EL (cell line): Measurements from ENCODE around the gene ABHD12.
A peak's percentile ranks its signal among the peaks of the same experiment; 100 is the strongest.

ENCODE experiments used
- DNase-seq: peaks from one replicate; pipeline ENCODE4 v3.0.0-alpha.2; 2016

The ABHD12 gene

DNA sequence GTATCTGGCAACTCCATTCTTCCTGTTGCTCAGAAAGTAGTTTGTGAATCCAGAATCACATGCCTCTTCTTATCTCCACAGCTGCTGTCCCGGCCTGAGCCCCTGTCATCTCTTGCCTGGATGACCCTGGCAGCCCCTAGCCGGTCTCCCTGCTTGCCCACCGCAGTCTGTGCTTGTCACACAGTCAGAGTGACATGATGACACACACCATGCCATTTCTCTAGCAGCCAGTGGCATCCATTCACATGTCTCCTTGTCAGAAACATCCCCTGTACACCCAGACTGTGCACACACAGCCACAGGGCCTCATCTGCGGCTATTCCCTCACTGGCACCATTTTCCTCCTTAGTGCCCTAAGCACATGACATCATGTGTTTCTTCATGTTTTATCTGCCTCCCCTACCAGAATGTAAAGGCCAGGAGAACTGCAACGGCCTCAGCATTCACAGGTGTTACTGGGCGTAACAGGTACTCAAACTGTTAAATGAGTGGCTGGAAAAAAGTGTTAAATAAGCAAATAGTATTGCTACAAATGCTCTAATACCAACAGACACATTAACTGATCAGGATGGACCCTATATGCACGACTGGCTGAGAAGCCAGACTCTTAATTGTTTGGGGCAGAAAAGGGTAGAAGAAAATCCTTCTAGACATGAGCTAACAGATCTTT is 9.6 kb downstream of the ABHD12 start:
- no peak for DNase-seq

DNA sequence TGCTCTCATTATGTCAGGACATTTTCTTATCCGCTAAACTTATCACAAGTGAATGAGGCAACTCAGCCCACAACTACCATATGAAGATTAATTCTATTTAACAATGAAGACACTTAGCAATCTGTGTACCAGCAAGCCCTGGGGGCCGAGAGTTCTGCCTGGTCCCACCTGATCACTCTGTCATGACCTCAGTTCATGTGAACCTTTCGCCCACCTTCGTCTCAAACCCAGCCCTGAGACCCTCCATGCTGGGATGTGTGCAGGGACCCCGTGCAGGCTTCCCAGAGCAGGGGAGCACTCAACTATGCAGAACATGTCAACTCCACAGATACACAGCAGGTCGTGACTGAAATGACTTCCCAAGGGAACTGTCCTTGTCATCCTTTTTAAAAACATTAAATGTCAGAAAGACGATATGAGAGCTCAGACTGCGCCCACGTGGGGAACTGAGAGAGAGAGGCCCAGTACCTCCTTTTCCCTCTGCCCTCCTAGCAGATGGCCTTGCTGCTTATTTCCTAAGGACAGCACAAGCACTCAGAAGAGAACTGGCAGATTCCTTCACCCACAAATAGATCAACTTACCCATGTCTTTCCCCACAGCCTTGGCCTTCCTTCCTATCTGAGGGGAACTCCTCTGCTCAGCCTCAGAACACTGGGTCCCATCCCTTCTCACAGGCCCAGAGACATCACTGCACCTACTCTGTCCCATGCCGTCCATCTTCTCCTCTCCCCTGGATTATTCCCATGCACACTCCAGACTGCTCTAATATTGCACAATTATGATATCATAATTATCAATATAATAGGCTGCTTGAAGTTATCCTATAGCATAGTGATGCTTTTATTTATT is 11.5 kb downstream of the ABHD12 start:
- no peak for DNase-seq

DNA sequence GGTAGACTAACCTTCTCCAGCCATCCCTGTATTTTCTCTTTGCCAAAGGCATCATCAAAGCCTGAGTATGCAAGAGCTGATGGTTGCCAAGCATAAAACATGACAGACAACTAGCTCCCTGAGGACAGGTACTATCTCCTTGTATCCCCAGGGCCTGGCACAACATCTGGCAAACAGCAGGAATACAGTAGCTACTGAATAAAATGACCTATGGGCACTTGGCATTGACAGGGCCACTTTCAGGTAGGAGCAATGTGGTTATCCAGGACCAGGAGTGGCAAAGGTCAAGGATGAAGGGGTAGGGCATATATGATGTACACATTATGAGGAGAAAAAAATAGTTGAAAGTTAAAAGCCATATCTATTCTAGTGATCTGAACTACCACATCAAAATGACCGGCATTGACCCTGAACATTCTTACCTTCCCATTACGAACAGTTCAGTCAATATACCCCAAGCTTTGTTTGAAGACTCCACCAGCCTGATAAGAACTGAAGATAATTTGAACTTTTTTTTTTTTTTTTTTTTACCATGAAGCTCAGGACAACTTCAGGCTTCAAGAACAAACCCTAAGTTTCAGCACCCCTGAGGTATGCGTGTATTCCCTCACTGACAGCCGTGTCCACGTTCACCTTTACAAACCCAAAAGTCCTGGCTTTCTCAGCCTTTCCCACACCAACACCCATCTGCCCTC is 12.3 kb downstream of the ABHD12 start:
- no peak for DNase-seq

DNA sequence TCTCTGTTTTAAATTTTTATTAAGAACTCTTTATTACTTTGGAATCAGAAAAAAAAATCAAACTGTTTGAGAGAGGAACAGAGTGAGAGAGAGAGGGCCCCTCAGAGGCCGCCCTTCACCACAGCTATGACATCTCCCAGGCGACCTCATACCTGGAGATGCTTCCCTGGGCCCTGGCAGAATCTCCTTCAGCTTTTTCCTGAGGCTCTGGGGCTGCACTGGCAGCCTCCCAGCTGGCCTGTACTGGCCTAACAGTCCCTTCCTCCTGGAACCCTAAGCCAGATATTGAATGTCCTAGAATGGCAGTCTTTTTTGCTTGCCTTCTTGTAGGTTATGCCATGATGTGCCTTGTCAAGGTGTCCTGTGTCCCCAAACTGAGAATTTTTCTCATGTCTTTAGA is 13.7 kb downstream of the ABHD12 start:
- no peak for DNase-seq

DNA sequence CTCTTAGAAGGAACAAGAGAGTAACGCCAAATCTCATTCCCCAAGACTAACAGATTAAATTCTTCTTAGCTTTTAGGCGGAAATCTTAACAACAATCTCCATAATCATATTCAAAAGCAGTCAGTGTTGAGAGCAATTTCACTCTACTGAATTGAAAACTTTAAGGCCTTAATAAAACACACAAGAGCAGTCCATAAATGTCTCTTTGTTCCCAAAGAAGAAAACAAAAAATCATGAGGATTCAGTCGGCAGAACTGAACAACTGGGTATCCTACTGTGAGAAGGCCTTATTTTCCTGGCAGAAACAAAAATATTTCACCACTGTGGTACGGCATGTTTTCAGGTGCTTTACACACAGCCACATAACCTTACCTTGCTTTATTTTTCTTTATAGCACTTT is 14.4 kb downstream of the ABHD12 start:
- DNase-seq = no peak

DNA sequence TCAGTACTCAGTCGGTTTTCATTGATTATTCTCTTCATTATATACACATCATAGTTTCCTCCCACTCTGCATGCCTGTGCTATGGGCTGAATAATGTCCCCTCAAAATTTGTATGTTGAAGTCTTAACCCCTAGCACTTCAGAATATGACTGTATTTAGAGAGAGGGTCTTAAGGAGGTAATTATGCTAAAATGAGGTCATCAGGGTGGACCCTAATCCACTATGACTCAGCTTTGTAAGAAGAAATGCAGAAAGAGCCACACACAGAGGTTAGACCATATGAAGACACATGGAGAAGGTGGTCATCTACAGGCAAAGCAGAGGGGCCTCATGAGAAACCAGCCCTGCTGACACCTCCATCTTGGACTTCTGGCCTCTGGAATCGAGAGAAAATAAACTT is 15.8 kb downstream of the ABHD12 start:
- no peak for DNase-seq

DNA sequence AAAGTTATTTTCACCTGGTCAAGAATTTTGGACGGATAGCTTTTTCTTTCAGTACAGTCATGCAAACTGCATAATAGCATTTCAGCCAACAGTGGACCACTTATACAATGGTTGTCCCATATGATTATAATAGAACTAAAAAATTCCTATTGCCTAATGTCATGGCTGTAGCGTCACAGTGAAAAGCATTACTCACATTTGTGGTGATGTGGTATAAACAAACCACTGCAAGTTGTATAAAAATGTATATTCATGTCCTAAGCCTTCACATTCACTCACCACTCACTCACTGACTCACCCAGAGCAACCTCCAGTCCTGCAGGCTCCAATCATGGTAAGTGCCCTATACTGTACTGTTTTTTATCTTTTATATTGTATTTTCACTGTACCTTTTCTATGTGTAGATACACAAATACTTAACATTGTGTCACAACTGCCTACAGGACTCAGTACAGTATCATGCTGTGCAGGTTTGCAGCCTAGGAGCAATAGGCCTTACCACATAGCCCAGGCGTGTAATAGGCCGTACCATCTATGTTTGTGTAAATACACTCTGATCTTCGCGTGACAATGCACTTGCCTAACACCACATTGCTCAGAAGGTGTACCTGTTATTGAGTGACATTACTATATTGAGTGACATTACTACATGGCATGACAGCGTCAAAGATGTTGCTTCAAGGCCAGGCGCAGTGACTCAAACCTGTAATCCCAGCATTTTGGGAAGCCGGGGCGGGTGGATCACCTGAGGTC is 17.9 kb downstream of the ABHD12 start:
- DNase-seq = peak; percentile 94

DNA sequence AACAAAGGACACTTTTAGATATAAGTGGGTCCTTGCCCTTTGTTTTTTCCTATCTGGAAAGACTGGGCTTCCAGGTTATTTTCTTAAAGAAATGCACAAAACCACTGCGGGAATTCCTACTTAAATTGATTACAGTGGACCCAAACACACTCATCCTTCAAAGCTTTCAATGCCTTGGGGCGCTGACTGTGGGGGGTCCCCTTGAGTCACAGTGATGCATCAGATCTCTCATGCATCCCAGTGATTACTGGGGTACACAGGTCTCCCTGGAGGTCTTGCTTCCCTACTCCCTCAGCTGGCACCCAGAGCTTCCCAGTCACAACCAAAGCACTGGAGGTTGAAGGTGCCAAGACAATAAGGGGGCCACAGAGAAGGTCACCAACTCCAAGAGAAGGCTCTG is 20.7 kb downstream of the ABHD12 start:
- peak; percentile 37 for DNase-seq

DNA sequence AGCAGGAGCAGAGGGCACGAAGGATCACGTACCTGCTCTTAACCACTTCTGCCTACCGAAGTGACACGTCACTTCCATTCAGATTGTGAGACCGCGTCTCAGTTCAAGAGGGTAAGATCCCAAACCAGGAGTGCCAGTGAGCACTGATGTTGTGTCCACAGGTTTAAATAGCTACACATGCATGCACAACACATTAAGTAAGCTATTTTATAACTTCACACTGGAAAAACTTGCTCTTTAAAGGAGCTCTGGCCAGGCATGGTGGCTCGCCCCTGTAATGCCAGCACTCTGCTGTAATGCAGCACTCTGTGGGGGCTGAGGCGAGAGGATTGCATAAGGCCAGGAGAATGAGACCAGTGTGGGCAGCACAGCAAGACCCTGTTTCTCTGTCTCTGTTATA is 21.1 kb downstream of the ABHD12 start:
- no peak for DNase-seq

DNA sequence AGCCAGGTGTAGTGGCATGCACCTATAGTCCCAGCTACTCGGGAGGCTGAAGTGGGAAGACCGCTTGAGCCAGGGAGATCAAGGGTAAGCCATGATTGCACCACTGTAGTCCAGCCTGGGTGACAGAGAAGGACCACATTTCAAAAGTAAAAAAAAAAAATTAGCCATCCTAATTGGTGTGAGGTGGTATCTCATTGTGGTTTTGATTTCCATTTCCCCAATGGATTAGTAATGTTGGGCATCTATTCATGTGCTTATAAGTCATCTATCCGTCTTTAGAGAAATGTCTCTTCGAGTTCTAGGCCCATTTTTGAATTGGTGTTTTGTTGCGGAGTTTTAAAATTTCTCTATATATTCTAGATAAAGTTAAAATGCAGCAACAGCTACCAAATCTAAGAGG is 21.7 kb downstream of the ABHD12 start:
- no peak for DNase-seq

DNA sequence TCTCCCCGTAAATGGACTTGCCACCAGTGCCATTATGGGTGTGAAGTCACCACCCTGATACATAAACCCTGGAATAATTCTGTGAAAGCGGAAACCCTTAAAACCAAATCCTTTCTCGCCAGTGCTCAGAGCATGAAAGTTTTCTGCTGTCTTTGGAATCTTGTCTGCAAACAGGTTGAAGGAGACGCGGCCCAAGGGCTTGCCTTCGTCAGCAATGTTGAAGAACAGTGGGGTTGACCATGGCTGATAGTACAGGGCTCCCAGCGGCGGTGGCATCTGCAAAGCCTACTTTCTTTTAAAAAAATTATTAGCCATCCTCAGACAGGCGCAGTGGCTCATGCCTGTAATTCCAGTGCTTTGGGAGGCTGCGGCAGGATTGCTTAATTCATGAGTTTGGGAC is 22.1 kb downstream of the ABHD12 start:
- DNase-seq = no peak

DNA sequence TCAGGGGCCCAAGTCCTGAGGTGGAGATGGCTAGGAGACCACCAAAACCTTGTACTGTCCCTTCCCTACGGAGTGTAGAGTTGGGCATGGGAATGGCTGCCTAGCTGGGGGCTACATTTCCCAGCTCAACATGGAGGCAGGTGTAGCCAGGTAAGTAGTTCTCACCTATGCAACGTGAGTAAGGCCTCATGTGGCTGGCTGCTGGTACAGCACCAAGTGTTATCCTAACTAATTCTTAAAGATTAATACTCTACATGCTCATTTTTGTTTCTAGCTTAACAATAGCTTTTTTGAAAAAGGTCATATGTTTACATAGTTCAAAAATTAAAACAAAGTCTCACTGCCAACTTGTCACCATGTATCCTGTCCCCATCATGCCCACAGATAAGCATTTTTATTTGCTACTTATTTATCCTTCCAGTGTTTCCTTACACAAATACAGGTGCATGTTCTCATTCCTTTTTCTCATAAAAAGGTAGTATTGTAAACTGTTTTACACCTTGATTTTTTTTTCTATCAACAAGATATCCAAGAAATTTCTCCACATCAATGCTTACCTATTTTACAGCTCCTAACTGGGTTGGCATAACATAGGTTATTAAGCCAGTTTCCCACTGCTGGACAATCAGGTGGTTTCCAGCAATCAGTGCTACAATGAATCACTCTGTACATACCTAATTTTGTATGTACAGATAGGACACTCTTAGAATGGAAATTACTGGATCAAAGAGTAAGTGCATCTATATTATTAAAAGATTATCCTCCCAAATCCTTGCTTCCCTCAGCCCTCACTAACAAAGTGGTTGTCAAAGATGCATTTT is 25.5 kb downstream of the ABHD12 start:
- DNase-seq = no peak

DNA sequence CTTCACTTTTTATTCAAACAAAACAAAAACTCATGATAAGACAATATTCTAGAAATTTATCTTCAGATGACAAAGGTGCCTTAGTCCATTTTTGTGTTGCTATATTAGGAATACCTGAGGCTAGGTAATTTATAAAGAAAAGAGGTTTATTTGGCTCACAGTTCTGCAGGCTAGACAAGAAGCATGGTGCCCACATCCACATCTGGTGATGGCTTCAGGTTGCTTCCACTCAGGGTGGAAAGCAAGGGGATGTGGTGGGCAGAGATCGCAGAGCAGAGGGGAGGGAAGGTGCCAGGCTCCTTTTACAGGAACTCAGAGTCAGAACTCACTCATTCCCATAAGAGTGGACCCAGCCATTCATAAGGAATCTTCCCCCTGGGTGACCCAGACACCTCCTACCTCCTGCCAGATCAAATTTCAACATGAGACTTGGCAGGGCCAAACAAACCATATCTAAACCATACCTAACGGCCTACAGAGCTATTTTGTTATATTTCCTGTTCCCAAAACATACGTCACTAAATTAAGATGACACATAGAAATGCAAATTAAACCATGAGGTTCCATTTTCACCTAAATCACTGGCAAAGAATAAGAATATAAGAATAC is 26.4 kb downstream of the ABHD12 start:
- DNase-seq = no peak

DNA sequence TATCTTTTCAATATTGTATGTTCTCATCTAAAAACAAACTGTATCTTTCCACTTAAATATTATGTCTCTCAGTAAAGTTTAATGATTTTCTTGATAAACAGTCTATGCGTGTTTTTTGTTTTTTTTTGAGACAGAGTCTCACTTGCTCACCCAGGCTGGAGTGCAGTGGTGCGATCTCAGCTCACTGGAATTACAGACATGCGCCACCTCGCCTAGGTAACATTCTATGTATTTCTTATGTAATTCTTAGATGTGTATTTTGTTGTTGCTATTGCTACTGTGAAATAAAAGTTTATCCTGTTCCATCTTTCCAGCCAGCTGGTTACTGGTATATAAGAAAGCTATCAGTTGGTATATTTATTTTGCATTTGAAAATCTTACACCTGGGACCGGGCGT is 29.4 kb downstream of the ABHD12 start:
- peak; percentile 59 for DNase-seq

DNA sequence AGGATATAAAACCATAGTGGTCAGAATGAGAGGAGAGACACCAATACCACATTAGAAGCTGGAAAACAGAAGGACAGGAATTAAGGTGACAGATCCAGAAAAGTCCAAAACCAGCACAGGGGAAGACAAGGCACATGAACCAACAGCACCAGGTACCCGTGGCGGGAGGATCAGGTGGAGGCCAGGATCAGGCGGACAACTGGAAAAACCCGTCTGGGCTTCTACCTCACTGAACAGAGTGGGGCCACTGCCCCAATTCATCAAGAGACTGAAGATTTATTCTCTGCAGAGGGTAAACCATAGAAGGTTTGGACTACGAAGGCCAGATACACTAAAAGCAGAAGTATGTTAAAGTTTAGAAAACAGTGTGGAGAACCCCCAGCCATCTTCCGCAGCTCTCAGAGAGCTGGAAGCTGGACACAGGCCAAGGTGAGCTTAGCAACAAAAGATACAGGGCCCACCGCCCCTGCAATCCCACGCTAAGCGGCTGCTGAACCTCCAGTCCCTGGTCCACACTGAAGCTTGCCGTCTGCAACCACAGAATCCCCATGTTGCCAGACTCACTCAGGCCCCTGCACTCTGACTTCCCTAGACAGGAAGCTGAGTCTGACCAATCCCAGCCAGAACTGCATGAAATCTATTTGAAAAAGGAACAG is 29.9 kb downstream of the ABHD12 start:
- peak; percentile 61 for DNase-seq

DNA sequence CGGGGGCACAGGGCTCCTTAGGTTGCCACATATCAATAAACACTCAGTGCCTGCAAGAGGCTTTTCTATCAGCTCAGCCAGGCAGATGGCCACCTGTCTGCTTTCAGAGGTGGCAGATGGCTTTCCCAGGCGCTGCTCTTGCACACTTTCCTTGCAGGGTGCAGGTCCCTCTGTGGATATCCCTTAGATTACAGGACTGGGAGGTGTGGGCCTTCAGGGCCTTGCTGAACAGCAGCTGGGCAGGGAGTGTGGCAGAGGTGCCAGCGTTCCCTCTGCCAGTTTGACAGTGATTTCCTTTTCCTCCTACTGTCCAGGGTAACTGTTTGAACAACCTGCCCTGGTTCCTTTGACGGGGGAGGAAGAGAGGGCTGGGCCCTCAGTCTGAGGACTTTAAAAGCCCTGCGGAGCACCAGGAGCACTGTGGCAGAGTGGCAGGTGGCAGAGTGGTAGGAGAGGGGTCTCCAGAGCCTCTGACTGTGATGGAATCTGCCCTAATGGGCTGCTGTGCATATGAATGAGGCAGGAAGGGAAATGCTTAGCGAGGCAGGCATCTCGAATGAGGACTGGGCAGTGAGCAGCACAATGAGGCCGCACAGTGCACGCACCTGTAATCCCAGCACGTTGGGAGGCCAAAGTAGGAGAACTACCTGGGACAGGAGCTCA is 34.2 kb downstream of the ABHD12 start:
- no peak for DNase-seq

DNA sequence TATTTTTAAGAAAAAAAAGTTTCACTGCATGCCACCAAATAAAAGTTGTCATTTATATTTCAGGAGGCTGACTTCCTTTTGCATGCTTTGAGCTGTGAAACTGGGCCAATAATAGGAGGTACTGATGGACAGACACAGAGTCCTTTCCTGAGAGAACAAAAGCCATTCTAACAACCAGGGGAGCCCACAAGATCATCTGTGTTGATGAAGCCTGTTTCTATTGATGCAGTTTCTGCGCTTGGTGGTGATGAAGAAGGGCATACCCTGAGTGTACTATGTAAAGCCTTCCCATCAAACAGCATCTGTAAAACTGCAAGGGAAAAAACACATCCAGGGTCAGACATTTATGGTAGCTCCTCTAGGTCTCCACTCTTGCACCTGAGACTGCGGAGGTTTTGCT is 34.8 kb downstream of the ABHD12 start:
- no peak for DNase-seq

DNA sequence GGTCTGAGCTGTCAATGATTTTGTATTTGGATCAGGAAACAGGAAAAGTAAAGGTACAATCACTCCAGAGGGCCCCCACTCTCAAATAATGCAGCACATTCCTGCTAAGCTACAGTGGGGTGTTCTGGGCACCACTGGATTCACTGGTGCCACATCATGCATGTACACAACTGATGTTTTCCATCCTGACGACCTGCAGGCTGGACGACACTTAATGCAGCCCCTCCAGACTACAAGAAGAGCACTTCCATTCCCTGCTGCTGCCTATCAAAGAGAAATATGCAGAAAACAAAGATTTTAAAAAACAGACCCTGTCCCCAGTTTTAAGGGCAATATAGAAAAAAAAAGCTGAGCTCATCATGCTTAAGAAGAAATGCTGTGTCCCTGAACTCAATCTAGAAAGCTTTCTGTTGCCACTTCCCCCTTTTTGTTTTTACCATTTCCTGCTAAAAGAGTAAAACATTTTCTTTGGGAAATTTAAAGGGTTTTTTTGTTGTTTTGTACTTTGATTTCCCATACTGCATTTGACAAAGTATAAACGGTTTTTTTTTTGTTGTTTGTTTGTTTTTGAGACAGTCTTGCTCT is 35.5 kb downstream of the ABHD12 start:
- DNase-seq = no peak

DNA sequence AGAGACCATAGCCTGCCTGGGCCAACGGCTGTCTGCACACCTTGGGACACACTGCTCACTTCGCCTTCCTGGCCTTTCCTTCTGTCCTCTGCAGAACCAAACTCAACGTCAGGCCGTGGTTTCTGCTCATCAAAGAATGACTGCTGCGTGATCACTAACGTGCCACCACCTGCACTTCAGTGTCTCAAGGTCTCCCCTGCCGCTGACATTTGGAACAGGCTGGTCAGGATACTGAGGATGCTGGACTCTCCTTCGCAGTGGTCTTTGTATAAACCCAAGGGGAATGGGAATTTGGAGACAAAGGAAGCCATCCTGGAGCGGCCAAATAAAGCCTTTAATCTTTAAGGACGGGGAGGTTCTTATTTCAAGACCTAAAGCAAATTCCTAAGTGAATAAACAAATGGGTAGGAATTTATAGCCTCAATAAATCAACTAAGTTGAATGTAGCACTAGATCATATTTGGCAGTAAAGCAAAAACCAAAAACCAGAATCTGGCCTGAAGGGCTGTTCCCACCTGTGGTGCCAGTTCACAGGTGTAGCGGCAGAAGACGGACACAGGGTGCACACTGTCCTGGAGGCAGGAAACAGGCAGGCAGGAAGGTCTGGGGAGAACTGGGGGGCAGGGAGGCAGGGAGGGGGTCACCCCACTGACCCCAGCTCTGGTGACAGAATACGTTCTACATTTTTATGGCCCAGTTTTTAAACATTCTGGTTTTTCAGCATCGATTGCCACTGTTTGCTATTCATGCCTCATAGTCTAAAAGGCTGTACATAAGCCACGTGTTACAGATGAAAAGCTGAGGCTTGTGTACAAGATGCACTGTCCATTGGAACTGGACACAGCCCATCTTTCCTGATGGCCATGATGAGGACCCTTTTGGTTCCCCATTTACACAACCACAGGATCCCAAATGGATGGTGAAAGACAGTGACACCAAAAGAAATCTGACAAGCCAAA is 36.6 kb downstream of the ABHD12 start:
- DNase-seq = no peak
